OCI-LY3 (cell line): ENCODE results near the gene ETDC.

Experiments used
- EZH2phosphoT487 ChIP-seq: fragments of 200-600 bp; shearing (Covaris generic); IDR thresholded peaks from 2 replicates; pipeline ENCODE4 v1.6.1; 2018; ENCODE audit warnings: antibody characterized with exemption, mixed run types, low read depth
- TF ChIP-seq, protein P1 (sequence below): fragments of 200-600, 300-600 bp; sonication (generic); IDR thresholded peaks from 2 replicates; pipeline ENCODE4 v1.5.1; 2014; ENCODE audit warnings: antibody characterized with exemption, low read length, low read depth

DNA sequence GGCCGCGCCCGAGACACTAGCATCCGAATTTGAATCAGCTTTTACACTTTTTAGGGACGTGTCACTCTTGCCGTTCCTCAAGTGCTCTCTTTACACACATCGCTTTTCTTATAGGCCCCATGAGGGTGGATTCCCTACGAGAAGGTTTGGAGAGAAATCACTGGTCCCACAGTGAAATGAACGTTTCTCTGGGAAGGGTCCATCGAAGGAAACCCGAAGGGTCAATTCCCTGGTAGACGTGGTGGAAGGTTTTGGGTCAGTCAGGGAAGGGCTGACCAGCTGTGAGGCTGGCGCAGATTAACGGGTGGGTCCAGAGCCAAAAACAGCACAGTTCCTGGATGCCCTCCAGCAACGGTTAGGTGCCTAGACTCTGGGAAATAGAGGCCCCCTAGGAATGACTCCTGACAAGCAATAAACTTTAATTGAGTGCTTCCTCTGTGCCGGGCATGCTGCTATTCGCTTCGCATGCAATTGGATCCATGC, 35.9 kb downstream of the ETDC start:
- TF ChIP-seq, protein P1, sequence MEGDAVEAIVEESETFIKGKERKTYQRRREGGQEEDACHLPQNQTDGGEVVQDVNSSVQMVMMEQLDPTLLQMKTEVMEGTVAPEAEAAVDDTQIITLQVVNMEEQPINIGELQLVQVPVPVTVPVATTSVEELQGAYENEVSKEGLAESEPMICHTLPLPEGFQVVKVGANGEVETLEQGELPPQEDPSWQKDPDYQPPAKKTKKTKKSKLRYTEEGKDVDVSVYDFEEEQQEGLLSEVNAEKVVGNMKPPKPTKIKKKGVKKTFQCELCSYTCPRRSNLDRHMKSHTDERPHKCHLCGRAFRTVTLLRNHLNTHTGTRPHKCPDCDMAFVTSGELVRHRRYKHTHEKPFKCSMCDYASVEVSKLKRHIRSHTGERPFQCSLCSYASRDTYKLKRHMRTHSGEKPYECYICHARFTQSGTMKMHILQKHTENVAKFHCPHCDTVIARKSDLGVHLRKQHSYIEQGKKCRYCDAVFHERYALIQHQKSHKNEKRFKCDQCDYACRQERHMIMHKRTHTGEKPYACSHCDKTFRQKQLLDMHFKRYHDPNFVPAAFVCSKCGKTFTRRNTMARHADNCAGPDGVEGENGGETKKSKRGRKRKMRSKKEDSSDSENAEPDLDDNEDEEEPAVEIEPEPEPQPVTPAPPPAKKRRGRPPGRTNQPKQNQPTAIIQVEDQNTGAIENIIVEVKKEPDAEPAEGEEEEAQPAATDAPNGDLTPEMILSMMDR = no peak
- no peak for TF ChIP-seq EZH2phosphoT487
